ENCODE results near the gene CHMP3. TPM values are rescaled to one million over a fixed set of nuclear protein-coding genes. Genes with fewer than 3 reads are reported as not detected.

CHMP3 gene
- total and polyA plus RNA-seq, 2 of the 8 experiments (the other 6 are each of a cell fraction or from before 2014, with no cell fraction given) = 11.7 to 21.9 TPM

- H3K4me3 ChIP-seq (ENCODE audit: extremely low read depth in 1 of 4, insufficient read depth in 2 of 4, low read depth in 3 of 4, low read length in 4 of 4) = no peak overlapping the region
- H3K18ac ChIP-seq (ENCODE audit: extremely low read depth, low read length) = no peak overlapping the region
- no peak overlapping the region for H3K4ac ChIP-seq (replicated peaks; ENCODE audit: insufficient read length, low read depth, low read length)
- H3K4me2 ChIP-seq (ENCODE audit: insufficient read depth in 1 of 2, low read depth in 2 of 2, low read length in 2 of 2) = no peak overlapping the region
- H3K9me3 ChIP-seq (ENCODE audit: insufficient read depth in 2 of 2, low read depth in 1 of 2, low read length in 1 of 2) = peaks cover 16 to 24% of the 10 kb centered on the region in 2 experiments
- H2AK5ac ChIP-seq (ENCODE audit: low read depth, low read length) = no peak overlapping the region
- H3K14ac ChIP-seq (ENCODE audit: insufficient read length) = no peak overlapping the region
- no peak overlapping the region for H4K8ac ChIP-seq (ENCODE audit: extremely low read depth, insufficient read depth, low read length)
- H3K27me3 ChIP-seq (replicated peaks in 1 of 4; ENCODE audit: control insufficient read depth in 3 of 4, extremely low read depth in 1 of 4, insufficient read depth in 3 of 4, low read length in 3 of 4) = no peaks in the 10 kb centered on the region
- DNase-seq (ENCODE audit: low read depth in 1 of 2, low spot score in 2 of 2) (no peak), FAIRE-seq (no peak)
- ChIA-PET CTCF (ENCODE audit: partially characterized antibody) (interaction anchor here (2.1 kb wide), 1 partner anchor 12 kb away, joined by 7 read pairs; no protein-coding TSS in a partner anchor), POLR2A (ENCODE audit: partially characterized antibody) (no interaction called here)
- TF ChIP-seq TEAD4 (IDR thresholded peaks at IDR 0.05; ENCODE audit: low read depth, low read length) (no peak), SUZ12 (IDR thresholded peaks at IDR 0.05; ENCODE audit: low read length) (no peak), RBBP5 (IDR thresholded peaks at IDR 0.05; ENCODE audit: borderline replicate concordance, low read depth, low read length) (no peak), TAF1 (IDR thresholded peaks at IDR 0.05; ENCODE audit: low read depth, low read length) (no peak), SAP30 (IDR thresholded peaks at IDR 0.05; ENCODE audit: insufficient read depth, insufficient replicate concordance, low read length) (no peak), PHF8 (conservative IDR thresholded peaks at IDR 0.05; ENCODE audit: low read depth, low read length) (no peak), TAF7 (optimal IDR thresholded peaks at IDR 0.05; ENCODE audit: borderline replicate concordance, low read depth, low read length) (no peak)
- H3K36me3 ChIP-seq (ENCODE audit: control insufficient read depth in 2 of 4, insufficient read depth in 4 of 4, low read length in 3 of 4) = peaks cover 0 to 51% (median 15%) of the 10 kb centered on the region in 4 experiments; a peak in 6 of 8 replicates
- no peak overlapping the region for H3K9ac ChIP-seq (replicated peaks in 1 of 4; ENCODE audit: extremely low read depth in 1 of 4, low read depth in 3 of 4, low read length in 3 of 4)
- H4K5ac ChIP-seq (ENCODE audit: insufficient read length, low read depth, low read length) = no peak overlapping the region
- H3K79me1 ChIP-seq (ENCODE audit: low read depth, low read length) = no peaks in the 10 kb centered on the region
- H3K4me1 ChIP-seq (replicated peaks in 1 of 4; ENCODE audit: control insufficient read depth in 3 of 4, insufficient read depth in 4 of 4, low read length in 3 of 4) = no peaks in the 10 kb centered on the region
- H2BK15ac ChIP-seq (ENCODE audit: low read length) = no peak overlapping the region
- WGBS, 2 experiments (ENCODE audit: extremely low coverage in 1 of 2, insufficient coverage in 1 of 2, insufficient read length in 1 of 2, insufficient replicate concordance in 2 of 2, low coverage in 1 of 2, low lambda C conversion rate in 2 of 2, missing lambda C conversion rate in 1 of 2) = 89% methylated on average over 3 of the region's 3 CpGs; no CpG with 5 or more reads in 1 of the 2 experiments
- no peak overlapping the region for H2BK12ac ChIP-seq (ENCODE audit: low read depth, low read length)
- H3K56ac ChIP-seq (replicated peaks; ENCODE audit: insufficient read length, low read depth, low read length) = no peak overlapping the region
- H2BK5ac ChIP-seq (ENCODE audit: low read depth, low read length) = no peak overlapping the region
- H3K27ac ChIP-seq (ENCODE audit: low read depth, low read length) = no peak overlapping the region
- H3K79me2 ChIP-seq (ENCODE audit: control insufficient read depth in 1 of 2, insufficient read depth in 2 of 2, low read length in 2 of 2) = no peaks in the 10 kb centered on the region
- no peak overlapping the region for H2AFZ ChIP-seq (ENCODE audit: low read length)
- H2BK120ac ChIP-seq (replicated peaks; ENCODE audit: low read depth, low read length) = no peak overlapping the region
- no peaks in the 10 kb centered on the region for H3K23me2 ChIP-seq (ENCODE audit: low read depth, low read length)
- H4K20me1 ChIP-seq (replicated peaks in 1 of 2; ENCODE audit: control insufficient read depth in 1 of 2, insufficient read depth in 2 of 2, low read length in 2 of 2) = no peaks in the 10 kb centered on the region
- no peak overlapping the region for H2BK20ac ChIP-seq (ENCODE audit: low read length)
- no peak overlapping the region for H4K91ac ChIP-seq (replicated peaks; ENCODE audit: insufficient read length, low read length)
- no peak overlapping the region for H3K23ac ChIP-seq (ENCODE audit: insufficient read length)
Measured at GRCh38 chr2:86498468-86499260, 64.6 kb downstream of the CHMP3 start.

All from H1 (cell line).